ENCODE measurements around the gene KIRREL3. TPM values are rescaled to one million over a fixed set of nuclear protein-coding genes. Genes with fewer than 3 reads are reported as not detected.

Gene KIRREL3
- total and polyA plus RNA-seq, 2 of the 8 experiments (the other 6 are each of a cell fraction or from before 2014, with no cell fraction given) = 0.29 to 0.32 TPM

DNA sequence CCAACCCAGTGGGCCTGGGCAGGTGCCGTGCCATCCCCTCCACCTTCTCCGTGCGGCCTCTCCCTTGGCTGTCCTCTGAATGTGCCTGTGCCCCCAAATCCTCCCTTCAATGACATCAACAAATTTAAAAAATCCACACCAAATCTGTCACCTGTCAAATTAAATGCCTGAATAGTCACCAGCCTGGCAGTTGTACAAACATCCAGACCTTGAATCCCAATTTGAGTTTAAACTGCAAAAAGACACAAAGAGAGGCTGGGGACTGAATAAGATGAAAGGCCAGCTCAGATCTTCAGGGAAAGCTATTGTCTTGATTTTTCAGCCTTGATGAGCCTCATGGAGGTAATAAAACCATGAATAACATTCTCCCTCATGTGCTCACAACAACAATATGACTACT lies 194.7 kb downstream of the KIRREL3 start:
- Histone ChIP-seq H3K27ac (ENCODE audit: low read depth, low read length) (no peak overlapping the region), H3K18ac (ENCODE audit: extremely low read depth, low read length) (no peak overlapping the region), H3K27me3 (replicated peaks in 1 of 4; ENCODE audit: control insufficient read depth in 3 of 4, extremely low read depth in 1 of 4, insufficient read depth in 3 of 4, low read length in 3 of 4) (no peaks in the 10 kb centered on the region), H3K14ac (ENCODE audit: insufficient read length) (no peak overlapping the region), H2AK5ac (ENCODE audit: low read depth, low read length) (no peak overlapping the region), H3K4me2 (ENCODE audit: insufficient read depth in 1 of 2, low read depth in 2 of 2, low read length in 2 of 2) (no peak overlapping the region), H2BK12ac (ENCODE audit: low read depth, low read length) (no peak overlapping the region), H3K79me1 (ENCODE audit: low read depth, low read length) (no peaks in the 10 kb centered on the region), H4K8ac (ENCODE audit: extremely low read depth, insufficient read depth, low read length) (no peak overlapping the region), H4K91ac (replicated peaks; ENCODE audit: insufficient read length, low read length) (no peak overlapping the region), H3K36me3 (ENCODE audit: control insufficient read depth in 2 of 4, insufficient read depth in 4 of 4, low read length in 3 of 4) (no peaks in the 10 kb centered on the region), H2AFZ (ENCODE audit: low read length) (no peak overlapping the region), H2BK15ac (ENCODE audit: low read length) (no peak overlapping the region), H3K9ac (replicated peaks in 1 of 4; ENCODE audit: extremely low read depth in 1 of 4, low read depth in 3 of 4, low read length in 3 of 4) (no peak overlapping the region), H4K20me1 (replicated peaks in 1 of 2; ENCODE audit: control insufficient read depth in 1 of 2, insufficient read depth in 2 of 2, low read length in 2 of 2) (no peaks in the 10 kb centered on the region), H3K4me3 (ENCODE audit: extremely low read depth in 1 of 4, insufficient read depth in 2 of 4, low read depth in 3 of 4, low read length in 4 of 4) (no peak overlapping the region), H4K5ac (ENCODE audit: insufficient read length, low read depth, low read length) (no peak overlapping the region), H3K23ac (ENCODE audit: insufficient read length) (no peak overlapping the region), H3K4me1 (replicated peaks in 1 of 4; ENCODE audit: control insufficient read depth in 3 of 4, insufficient read depth in 4 of 4, low read length in 3 of 4) (no peaks in the 10 kb centered on the region), H3K4ac (replicated peaks; ENCODE audit: insufficient read length, low read depth, low read length) (no peak overlapping the region), H3K23me2 (ENCODE audit: low read depth, low read length) (no peaks in the 10 kb centered on the region), H2BK5ac (ENCODE audit: low read depth, low read length) (no peak overlapping the region), H2BK20ac (ENCODE audit: low read length) (no peak overlapping the region), H3K9me3 (ENCODE audit: insufficient read depth in 2 of 2, low read depth in 1 of 2, low read length in 1 of 2) (no peaks in the 10 kb centered on the region), H3K56ac (replicated peaks; ENCODE audit: insufficient read length, low read depth, low read length) (no peak overlapping the region), H2BK120ac (replicated peaks; ENCODE audit: low read depth, low read length) (no peak overlapping the region), H3K79me2 (ENCODE audit: control insufficient read depth in 1 of 2, insufficient read depth in 2 of 2, low read length in 2 of 2) (no peaks in the 10 kb centered on the region)
- FAIRE-seq (no peak), DNase-seq (ENCODE audit: low read depth in 1 of 2, low spot score in 2 of 2) (no peak)
- CTCF ChIA-PET (ENCODE audit: partially characterized antibody) = interaction anchor here (2.0 kb wide), 1 partner anchor 15 kb away, joined by 5 read pairs; no protein-coding TSS in a partner anchor
- WGBS, 2 experiments (ENCODE audit: extremely low coverage in 1 of 2, insufficient coverage in 1 of 2, insufficient read length in 1 of 2, insufficient replicate concordance in 2 of 2, low coverage in 1 of 2, low lambda C conversion rate in 2 of 2, missing lambda C conversion rate in 1 of 2) = 89% methylated on average over 3 of the region's 3 CpGs; no CpG with 5 or more reads in 1 of the 2 experiments
- POLR2A ChIA-PET (ENCODE audit: partially characterized antibody) = no interaction called here
- TF ChIP-seq CBX8 (IDR thresholded peaks at IDR 0.05; ENCODE audit: borderline replicate concordance, low read depth, low read length) = no peak
- no peak for TF ChIP-seq HDAC2 (IDR thresholded peaks at IDR 0.05; ENCODE audit: borderline replicate concordance in 1 of 2, low read depth in 2 of 2, low read length in 2 of 2)
- TF ChIP-seq, protein P1, sequence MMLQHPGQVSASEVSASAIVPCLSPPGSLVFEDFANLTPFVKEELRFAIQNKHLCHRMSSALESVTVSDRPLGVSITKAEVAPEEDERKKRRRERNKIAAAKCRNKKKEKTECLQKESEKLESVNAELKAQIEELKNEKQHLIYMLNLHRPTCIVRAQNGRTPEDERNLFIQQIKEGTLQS (IDR thresholded peaks at IDR 0.05; ENCODE audit: insufficient read depth, low read depth, low read length) = no peak
- no peak for TF ChIP-seq NRF1 (IDR thresholded peaks at IDR 0.05; ENCODE audit: low read depth, low read length)

Data from H1 (cell line).